GM12878 (cell line): ENCODE data around the gene IGSF11. TPM values are rescaled to one million over a fixed set of nuclear protein-coding genes. Genes with fewer than 3 reads are reported as not detected.

Source experiments
- ATAC-seq: fragments of 200-7000 bp; cut with Tn5 transposase; 3 replicates; pipeline ENCODE4 v1.9.1; 2020; ENCODE audit warnings: mild to moderate bottlenecking, moderate library complexity
- BruUV-seq: library from RNA; stranded (reverse); fragments of 400-500 nt; replicated peaks from 2 replicates; lab custom pipeline; 2021; lab: Mats Ljungman, UMichigan
- CTCF ChIA-PET: fragments of 300-600 bp; sonication (Branson Sonifier 250); formaldehyde crosslinking; extraction: SDS; loops from one replicate; lab custom pipeline; 2021; ENCODE audit warnings: inconsistent platforms; lab: Yijun Ruan, JAX
- POLR2A ChIA-PET: fragments of 350-600 bp; formaldehyde crosslinking; extraction: SDS; loops from one replicate; lab custom pipeline; 2021; ENCODE audit warnings: inconsistent platforms; lab: Charles Lee
- RAD21 ChIA-PET: fragments of 300-600 bp; sonication (Branson Sonifier 250); formaldehyde crosslinking; loops from one replicate; lab custom pipeline; 2023; ENCODE audit warnings: antibody characterized with exemption; ENCODE audit not compliant: unreplicated experiment; lab: Charles Lee
- SMC1A ChIA-PET: fragments of 300-600 bp; sonication (Branson Sonifier 250); formaldehyde crosslinking; loops from one replicate; lab custom pipeline; 2023; ENCODE audit not compliant: unreplicated experiment, uncharacterized antibody; lab: Charles Lee
- DNase-seq: peaks from one replicate; pipeline ENCODE4 v3.0.0-alpha.2; 2011; ENCODE audit warnings: low read depth, low spot score
- FAIRE-seq: peaks from 3 replicates; lab custom pipeline; 2011; peaks lifted over from hg19 to GRCh38; lab: Jason Lieb, UNC
- H2AFZ ChIP-seq: 2 replicates; pipeline ENCODE4 v1.6.0; 2011; ENCODE audit warnings: low read depth, low read length, control low read depth; ENCODE audit not compliant: control insufficient read depth
- H3K27ac ChIP-seq: 2 replicates; pipeline ENCODE4 v1.5.1; 2011; ENCODE audit warnings: control low read depth; ENCODE audit not compliant: control insufficient read depth, insufficient read depth
- H3K27me3 ChIP-seq, 2 experiments: replicated peaks in 1 of 2; 2 replicates each; pipeline versions ENCODE4 v1.6.0 to v1.6.1; 2011; ENCODE audit warnings: low read length in 1 of 2; ENCODE audit not compliant: control insufficient read depth in 2 of 2, insufficient read depth in 2 of 2
- H3K36me3 ChIP-seq, 2 experiments: 2 replicates each; pipeline ENCODE4 v1.5.1; 2011; ENCODE audit warnings: low read length in 1 of 2; ENCODE audit not compliant: control insufficient read depth in 2 of 2, insufficient read depth in 2 of 2
- H3K4me1 ChIP-seq: 2 replicates; pipeline ENCODE4 v1.6.1; 2011; ENCODE audit warnings: mild to moderate bottlenecking, low read length, moderate library complexity, mixed read lengths; ENCODE audit not compliant: control insufficient read depth, insufficient read depth
- H3K4me2 ChIP-seq: 2 replicates; pipeline ENCODE4 v1.6.0; 2011; ENCODE audit warnings: control low read depth; ENCODE audit not compliant: control insufficient read depth, insufficient read depth
- H3K4me3 ChIP-seq: fragments of 200-600 bp; sonication (generic); 2 replicates; pipeline ENCODE4 v1.5.1; 2016
- H3K79me2 ChIP-seq: 2 replicates; pipeline ENCODE4 v1.6.0; 2011; ENCODE audit warnings: low read length; ENCODE audit not compliant: control insufficient read depth, insufficient read depth
- H3K9ac ChIP-seq: 2 replicates; pipeline ENCODE4 v1.8.0; 2011; ENCODE audit warnings: low read length, control low read depth, mixed read lengths; ENCODE audit not compliant: control insufficient read depth, insufficient read depth
- H3K9me3 ChIP-seq: replicated peaks from 3 replicates; pipeline ENCODE4 v1.5.1; 2011; ENCODE audit warnings: mild to moderate bottlenecking, low read length; ENCODE audit not compliant: control insufficient read depth, insufficient read depth
- H4K20me1 ChIP-seq: 2 replicates; pipeline ENCODE4 v1.6.0; 2011; ENCODE audit not compliant: control insufficient read depth, insufficient read depth
- BCL3 ChIP-seq: IDR thresholded peaks from 2 replicates; pipeline ENCODE4 v1.6.1; 2011; ENCODE audit warnings: borderline replicate concordance, low read depth, mild to moderate bottlenecking, moderate library complexity, low read length; ENCODE audit not compliant: insufficient read depth, poor library complexity, severe bottlenecking
- CHD4 ChIP-seq: fragments of 200-600 bp; sonication (generic); IDR thresholded peaks from 2 replicates; pipeline ENCODE4 v1.6.1; 2016; ENCODE audit warnings: mild to moderate bottlenecking
- E2F8 ChIP-seq: fragments of 450-650 bp; IDR thresholded peaks from 2 replicates; pipeline ENCODE4 v1.6.1; 2018; ENCODE audit warnings: mild to moderate bottlenecking, low read depth, moderate library complexity; ENCODE audit not compliant: partially characterized antibody
- HDGF ChIP-seq: fragments of 450-650 bp; IDR thresholded peaks from 2 replicates; pipeline ENCODE4 v1.6.1; 2016; ENCODE audit warnings: antibody characterized with exemption
- IRF4 ChIP-seq: IDR thresholded peaks from 2 replicates; pipeline ENCODE4 v1.6.1; 2011; ENCODE audit warnings: low read depth, low read length
- JUNB ChIP-seq: IDR thresholded peaks from 2 replicates; pipeline ENCODE4 v1.6.1; 2016; ENCODE audit warnings: antibody characterized with exemption, mild to moderate bottlenecking
- MTA2 ChIP-seq: fragments of 450-650 bp; IDR thresholded peaks from 2 replicates; pipeline ENCODE4 v1.6.1; 2016; ENCODE audit warnings: low read depth, mild to moderate bottlenecking, moderate library complexity
- MXI1 ChIP-seq: fragments of 150-350 bp; IDR thresholded peaks from 2 replicates; pipeline ENCODE4 v1.6.1; 2011; ENCODE audit warnings: low read depth, mild to moderate bottlenecking, inconsistent platforms, low read length, improper control_type of control experiment
- MYB ChIP-seq: fragments of 150-350 bp; IDR thresholded peaks from 2 replicates; pipeline ENCODE4 v1.6.1; 2014; ENCODE audit warnings: mild to moderate bottlenecking, low read depth, low read length, borderline replicate concordance
- PAX8 ChIP-seq: fragments of 450-650 bp; IDR thresholded peaks from 2 replicates; pipeline ENCODE4 v1.6.1; 2017; ENCODE audit warnings: mild to moderate bottlenecking, moderate library complexity
- POLR2A ChIP-seq: IDR thresholded peaks from 2 replicates; pipeline ENCODE4 v1.6.1; 2011; ENCODE audit warnings: low read depth, mild to moderate bottlenecking, low read length
- RCOR1 ChIP-seq: conservative IDR thresholded peaks from 2 replicates; pipeline ENCODE4 v1.6.1; 2012; ENCODE audit warnings: low read depth, low read length, improper control_type of control experiment
- RUNX3 ChIP-seq: IDR thresholded peaks from 2 replicates; pipeline ENCODE4 v1.6.1; 2012; ENCODE audit warnings: low read length, inconsistent platforms
- SMARCA5 ChIP-seq: fragments of 450-650 bp; IDR thresholded peaks from 2 replicates; pipeline ENCODE4 v1.6.1; 2017; ENCODE audit warnings: mild to moderate bottlenecking
- SP1 ChIP-seq: IDR thresholded peaks from one replicate; pipeline ENCODE4 v1.6.1; 2011; ENCODE audit warnings: low read depth, low read length
- SRF ChIP-seq, 2 experiments: IDR thresholded peaks; 2 replicates each; pipeline ENCODE4 v1.6.1; 2011; ENCODE audit warnings: low read depth in 2 of 2, low read length in 2 of 2, mild to moderate bottlenecking in 1 of 2, moderate library complexity in 1 of 2
- TCF12 ChIP-seq: IDR thresholded peaks from 2 replicates; pipeline ENCODE4 v1.6.1; 2011; ENCODE audit warnings: low read depth, mild to moderate bottlenecking, low read length
- ZNF24 ChIP-seq: fragments of 450-650 bp; IDR thresholded peaks from 2 replicates; pipeline ENCODE4 v1.6.1; 2017; ENCODE audit warnings: antibody characterized with exemption, mild to moderate bottlenecking
- ZNF274 ChIP-seq: IDR thresholded peaks from one replicate; pipeline ENCODE4 v1.8.0; 2011; ENCODE audit not compliant: insufficient read length, insufficient read depth
- WGBS: methylation state at CpG from one replicate; pipeline ENCODE4 v1.1.6; 2016; ENCODE audit warnings: low lambda C conversion rate; ENCODE audit not compliant: insufficient replicate concordance, insufficient coverage; ENCODE audit errors: missing lambda C conversion rate; 5-methylcytosine and 5-hydroxymethylcytosine counted together
- in situ Hi-C: fragments of 300-500 bp; cut with MboI; formaldehyde crosslinking; loops from 9 replicates; pipeline ENCODE4 v1.14.3; 2018; ENCODE audit warnings: mixed read lengths
- intact Hi-C: fragments of 100-400 bp; cut with micrococcal nuclease; formaldehyde crosslinking; loops from one replicate; pipeline ENCODE4 v1.14.2; 2022; ENCODE audit not compliant: unreplicated experiment
- polyA plus RNA-seq, 11 experiments: library from polyadenylated mRNA; depleted of rRNA in 4 of 11; unstranded in 6 of 11; stranded (reverse) in 5 of 11; fragments of >200 nt; fragmentation: Nextera tagmentation in 4 of 11; fragmentation: Illumina TruSeq in 1 of 11; extraction: Ambion mirVana in 4 of 11; extraction: Trizol in 1 of 11; gene quantifications; 1 replicate in 1 of 11; 2 replicates in 10 of 11; pipeline versions ENCODE4 v1.2.1 to v1.2.3, GENCODE V29; 2011 to 2016; ENCODE audit warnings: inconsistent platforms in 2 of 11, missing spikeins in 2 of 11, low read depth in 1 of 11
- total RNA-seq, 4 experiments: library from RNA; depleted of rRNA in 3 of 4; stranded (reverse); fragments of >200 nt in 3 of 4; fragmentation: Illumina TruSeq in 1 of 4; extraction: Trizol in 1 of 4; gene quantifications; 2 replicates each; pipeline versions ENCODE4 v1.2.1 to v1.2.3, GENCODE V29; 2013 to 2021

Gene IGSF11
- total and polyA plus RNA-seq, 10 of the 15 experiments (the other 5 are each of a cell fraction or from before 2014, with no cell fraction given) = 0.03 TPM; not detected in 9

- Histone ChIP-seq H2AFZ (no peak overlapping the region), H3K27ac (no peak overlapping the region), H3K79me2 (no peaks in the 10 kb centered on the region), H4K20me1 (no peaks in the 10 kb centered on the region), H3K9me3 (no peaks in the 10 kb centered on the region; the same call in 2 of the 3 replicates), H3K4me2 (no peak overlapping the region), H3K27me3 (no peaks in the 10 kb centered on the region), H3K36me3 (no peaks in the 10 kb centered on the region), H3K4me3 (no peak overlapping the region), H3K9ac (no peak overlapping the region), H3K4me1 (no peaks in the 10 kb centered on the region)
- intact Hi-C loops (no loop called here), in situ Hi-C loops (no loop called here)
- ChIA-PET CTCF (no interaction called here), POLR2A (no interaction called here), SMC1A (interaction anchor here (2.0 kb wide), 1 partner anchor 13 kb away, joined by 5 read pairs; no protein-coding TSS in a partner anchor), RAD21 (no interaction called here)
- WGBS = 0% methylated on average over 1 of the region's 1 CpG
- FAIRE-seq = no peak
- no peak for ATAC-seq
- TF ChIP-seq PAX8 (no peak), TCF12 (no peak), MTA2 (no peak), POLR2A (no peak), SMARCA5 (no peak), JUNB (no peak), CHD4 (no peak), HDGF (no peak), SP1 (no peak), E2F8 (no peak), RCOR1 (no peak), SRF (IDR thresholded peaks at IDR 0.05; ENCODE audit: low read depth in 2 of 2, low read length in 2 of 2) (no peak), ZNF274 (no peak), ZNF24 (no peak), BCL3 (no peak), MYB (no peak), IRF4 (no peak), MXI1 (no peak), RUNX3 (no peak)
- BruUV-seq = no TSS peak
- no peak for DNase-seq
Measured at GRCh38 chr3:118942671-118943070, 92.0 kb downstream of the IGSF11 start.
